HUES6 (cell line): ENCODE results near the gene HOXB1.

ENCODE experiments used
- H3K27ac ChIP-seq: 2 replicates; pipeline ENCODE4 v1.7.0; 2013; ENCODE audit warnings: low read depth, mild to moderate bottlenecking, low read length, inconsistent platforms
- H3K27me3 ChIP-seq: 2 replicates; pipeline ENCODE4 v1.6.1; 2013; ENCODE audit warnings: low read length; ENCODE audit not compliant: control insufficient read depth, insufficient read depth
- H3K36me3 ChIP-seq: 2 replicates; pipeline ENCODE4 v1.6.1; 2013; ENCODE audit warnings: low read length; ENCODE audit not compliant: control insufficient read depth, insufficient read depth
- H3K4me1 ChIP-seq: 2 replicates; pipeline ENCODE4 v1.6.1; 2013; ENCODE audit warnings: low read length; ENCODE audit not compliant: control insufficient read depth, insufficient read depth
- H3K4me3 ChIP-seq: 2 replicates; pipeline ENCODE4 v1.5.1; 2013; ENCODE audit warnings: low read depth, low read length
- H3K9ac ChIP-seq: one replicate; pipeline ENCODE4 v1.6.1; 2013; ENCODE audit warnings: mild to moderate bottlenecking, low read length
- H3K9me3 ChIP-seq: 2 replicates; pipeline ENCODE4 v1.6.1; 2013; ENCODE audit warnings: low read depth, low read length; ENCODE audit not compliant: control insufficient read depth, insufficient read depth

Gene HOXB1

DNA sequence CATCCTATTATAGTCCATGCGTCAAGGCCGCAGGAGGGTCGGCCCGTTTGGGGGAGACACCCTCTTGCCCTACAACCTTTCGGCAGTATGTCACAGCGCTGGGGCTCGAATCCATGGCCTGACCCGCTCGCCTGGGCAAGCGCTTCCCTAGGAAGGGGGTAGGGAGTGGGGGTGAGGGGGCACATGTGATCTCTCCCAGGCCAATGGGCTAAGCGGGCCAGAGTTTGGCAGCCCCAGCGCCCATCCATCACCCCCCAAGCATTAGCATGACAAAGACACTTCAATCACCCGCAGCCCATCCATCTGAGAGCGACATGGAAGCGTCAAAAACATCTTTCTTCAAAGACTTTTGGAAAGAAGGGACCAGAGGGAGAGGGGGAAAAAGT is at the start of gene HOXB1:
Gene HOXB1 (minus strand): TSS at position 125 of the 386 bp plus-strand sequence. CDS start 107 bp downstream, at position 18.
- peak within 1 kb of the TSS; percentile 64 for H3K9ac ChIP-seq
- H3K36me3 ChIP-seq = no peaks in the 10 kb centered on the region
- H3K9me3 ChIP-seq = no peaks in the 10 kb centered on the region
- H3K27ac ChIP-seq = no peak within 1 kb of the TSS
- peak within 1 kb of the TSS; percentile 47 for H3K4me3 ChIP-seq
- peaks cover 82% of the 10 kb centered on the region for H3K27me3 ChIP-seq
- peaks cover 67% of the 10 kb centered on the region for H3K4me1 ChIP-seq

DNA sequence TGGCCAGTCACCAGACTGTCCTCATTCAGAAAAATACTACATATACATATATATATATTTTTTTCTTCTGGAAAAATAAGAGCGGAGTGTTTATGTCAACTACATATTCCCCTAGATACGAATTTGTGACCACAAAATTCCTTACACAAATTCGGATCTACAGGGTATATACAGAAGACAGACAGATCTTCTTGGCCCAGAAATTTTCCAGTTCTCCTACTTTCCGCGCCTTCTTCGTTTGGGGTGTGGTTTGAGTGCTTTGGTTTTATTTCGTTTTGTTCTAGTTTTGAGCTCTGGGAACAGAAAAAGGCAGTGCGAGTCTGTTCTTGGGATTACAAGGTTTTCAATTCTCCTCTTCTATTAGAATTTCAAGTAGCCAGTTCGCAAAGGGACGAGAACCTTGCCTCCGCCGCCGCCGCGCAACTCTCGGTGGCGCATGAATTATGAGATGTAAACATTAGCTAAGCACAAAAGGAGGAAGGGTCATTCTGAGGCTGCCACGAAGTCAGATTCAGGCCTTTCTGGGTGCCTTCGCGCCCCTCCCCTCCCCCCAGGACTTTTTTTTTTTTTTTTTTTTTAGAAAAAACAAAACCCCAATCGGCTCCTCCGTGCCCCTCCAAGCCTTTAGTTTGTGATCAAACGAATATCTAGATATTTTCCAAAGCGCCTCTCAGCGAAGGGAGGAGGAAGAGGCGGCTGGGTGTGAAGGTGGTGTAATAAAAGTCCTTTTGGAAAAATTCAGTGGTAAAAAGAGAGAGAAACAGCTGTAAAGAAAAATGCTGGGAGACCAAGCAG is 49.1 kb upstream of the HOXB1 start:
- H3K27me3 ChIP-seq = peaks cover 100% of the 10 kb centered on the region
- H3K4me3 ChIP-seq = peak overlapping the region; percentile 60; the same call in 1 of the 2 replicates
- H3K9me3 ChIP-seq = no peaks in the 10 kb centered on the region
- H3K9ac ChIP-seq = peak overlapping the region; percentile 91
- no peaks in the 10 kb centered on the region; the same call in 1 of the 2 replicates for H3K36me3 ChIP-seq
- H3K27ac ChIP-seq = no peak overlapping the region; the same call in 1 of the 2 replicates
- H3K4me1 ChIP-seq = peaks cover 25% of the 10 kb centered on the region

DNA sequence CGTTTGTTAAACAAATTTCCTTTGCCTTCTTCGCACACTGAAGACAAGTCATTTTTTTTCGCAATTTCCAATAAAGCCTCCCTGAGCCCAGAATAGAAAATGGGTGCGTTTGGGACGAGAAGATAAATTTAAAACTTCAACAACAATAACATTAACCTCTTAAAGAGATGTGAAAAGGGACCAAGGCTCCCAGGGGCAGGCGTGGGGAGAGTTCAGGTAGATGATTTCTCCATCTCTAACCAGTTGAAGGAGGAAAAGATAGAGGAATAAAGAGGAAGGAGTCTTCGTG is 48.6 kb upstream of the HOXB1 start:
- Histone ChIP-seq H3K36me3 (no peaks in the 10 kb centered on the region; the same call in 1 of the 2 replicates), H3K4me1 (peaks cover 26% of the 10 kb centered on the region; the same call in 1 of the 2 replicates), H3K27ac (no peak overlapping the region), H3K4me3 (peak overlapping the region; percentile 60; the same call in 1 of the 2 replicates), H3K9ac (peak overlapping the region; percentile 91), H3K9me3 (no peaks in the 10 kb centered on the region), H3K27me3 (peaks cover 100% of the 10 kb centered on the region)

DNA sequence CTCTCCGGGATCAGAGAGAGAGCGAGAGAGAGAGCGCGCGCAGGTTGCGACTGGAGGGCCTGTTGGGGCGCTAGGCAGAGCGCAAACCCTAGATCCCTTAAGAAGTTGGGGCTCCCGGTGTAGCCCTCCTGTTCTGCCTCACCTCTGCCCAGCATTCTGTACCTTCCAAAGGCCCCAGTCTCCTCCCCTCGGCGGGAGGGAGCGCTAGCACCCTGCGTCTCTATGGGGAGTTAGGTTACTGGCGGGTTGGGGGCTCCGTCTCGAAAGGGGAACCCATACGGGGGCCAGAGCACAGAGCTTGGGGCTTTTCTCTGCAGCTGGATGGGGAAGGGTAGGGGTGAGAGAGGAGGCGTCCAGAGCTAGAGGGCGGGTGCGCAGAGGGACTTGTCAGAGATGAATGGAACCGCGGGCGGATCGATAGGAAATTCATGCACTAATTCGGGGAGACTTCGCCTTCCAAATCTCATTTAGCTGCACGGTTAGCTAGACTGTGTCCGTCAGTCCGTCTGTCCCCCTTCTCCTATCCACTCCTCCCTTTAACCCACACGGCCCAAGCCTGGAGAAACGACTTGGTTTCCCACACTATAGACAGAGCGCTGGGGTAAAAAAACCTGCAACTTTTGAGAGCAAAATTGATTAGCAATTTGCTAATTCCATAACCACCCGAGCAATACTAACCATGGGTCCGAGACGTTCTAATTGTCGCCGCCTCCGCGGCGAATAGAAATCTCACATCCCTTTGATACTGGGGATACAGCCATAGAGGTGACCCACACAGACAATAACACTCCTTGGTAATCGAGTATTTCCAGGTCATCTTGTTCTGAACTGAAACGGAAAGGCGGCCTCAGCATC is 48.0 kb upstream of the HOXB1 start:
- peaks cover 32% of the 10 kb centered on the region; the same call in 1 of the 2 replicates for H3K4me1 ChIP-seq
- H3K27ac ChIP-seq = no peak overlapping the region; the same call in 1 of the 2 replicates
- H3K9me3 ChIP-seq = no peaks in the 10 kb centered on the region
- H3K4me3 ChIP-seq = peak overlapping the region; percentile 60
- peak overlapping the region; percentile 91 for H3K9ac ChIP-seq
- peaks cover 100% of the 10 kb centered on the region for H3K27me3 ChIP-seq
- H3K36me3 ChIP-seq = no peaks in the 10 kb centered on the region; the same call in 1 of the 2 replicates

DNA sequence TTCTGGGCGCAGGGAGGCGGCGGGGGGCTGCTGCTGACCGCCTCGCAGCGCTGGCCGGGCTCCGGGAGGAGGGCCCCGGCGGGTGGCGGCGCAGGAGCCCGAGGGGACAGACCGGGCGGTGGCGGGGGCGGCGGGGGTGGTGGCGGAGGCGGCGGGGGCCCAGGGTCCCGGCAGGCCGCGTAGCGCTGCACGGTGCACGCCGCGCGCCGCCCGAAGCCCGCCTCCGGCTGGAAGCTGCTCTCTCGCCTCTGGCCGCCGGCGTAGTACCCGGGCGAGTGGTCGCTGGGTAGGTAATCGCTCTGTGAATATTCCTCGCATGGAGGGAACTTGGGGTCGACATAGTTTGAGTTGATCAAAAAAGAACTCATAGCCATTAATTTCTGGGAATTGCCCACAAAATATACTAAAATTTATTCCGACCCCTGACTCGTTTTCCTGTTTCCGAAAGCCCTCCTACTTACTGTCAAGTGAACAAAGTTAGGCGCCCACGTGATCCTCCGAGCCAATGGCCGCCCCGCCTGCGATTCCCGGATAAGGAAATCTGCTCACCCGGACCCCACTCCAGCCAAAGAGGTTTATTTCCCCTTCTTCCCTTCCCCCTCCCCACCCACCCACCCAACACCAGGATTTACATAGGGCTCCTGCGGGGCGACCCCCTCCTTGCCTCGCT is 47.3 kb upstream of the HOXB1 start, which contains the start of gene HOXB4:
Gene HOXB4 (minus strand): TSS at position 405 of the 670 bp plus-strand sequence. CDS start 31 bp downstream, at position 374.
- peaks cover 100% of the 10 kb centered on the region for H3K27me3 ChIP-seq
- H3K9ac ChIP-seq = peak within 1 kb of the TSS; percentile 91
- peaks cover 38% of the 10 kb centered on the region; the same call in 1 of the 2 replicates for H3K4me1 ChIP-seq
- H3K27ac ChIP-seq = no peak within 1 kb of the TSS; the same call in 1 of the 2 replicates
- peak within 1 kb of the TSS; percentile 60 for H3K4me3 ChIP-seq
- no peaks in the 10 kb centered on the region for H3K36me3 ChIP-seq
- no peaks in the 10 kb centered on the region for H3K9me3 ChIP-seq

- Histone ChIP-seq H3K9ac (peak overlapping the region; percentile 79), H3K36me3 (no peaks in the 10 kb centered on the region), H3K4me3 (peak overlapping the region; percentile 45; the same call in 1 of the 2 replicates), H3K27ac (no peak overlapping the region; the same call in 1 of the 2 replicates), H3K27me3 (peaks cover 100% of the 10 kb centered on the region), H3K4me1 (peaks cover 44% of the 10 kb centered on the region; the same call in 1 of the 2 replicates), H3K9me3 (no peaks in the 10 kb centered on the region)
Observed at GRCh38 chr17:48577330-48577945, 46.6 kb upstream of the HOXB1 start.

DNA sequence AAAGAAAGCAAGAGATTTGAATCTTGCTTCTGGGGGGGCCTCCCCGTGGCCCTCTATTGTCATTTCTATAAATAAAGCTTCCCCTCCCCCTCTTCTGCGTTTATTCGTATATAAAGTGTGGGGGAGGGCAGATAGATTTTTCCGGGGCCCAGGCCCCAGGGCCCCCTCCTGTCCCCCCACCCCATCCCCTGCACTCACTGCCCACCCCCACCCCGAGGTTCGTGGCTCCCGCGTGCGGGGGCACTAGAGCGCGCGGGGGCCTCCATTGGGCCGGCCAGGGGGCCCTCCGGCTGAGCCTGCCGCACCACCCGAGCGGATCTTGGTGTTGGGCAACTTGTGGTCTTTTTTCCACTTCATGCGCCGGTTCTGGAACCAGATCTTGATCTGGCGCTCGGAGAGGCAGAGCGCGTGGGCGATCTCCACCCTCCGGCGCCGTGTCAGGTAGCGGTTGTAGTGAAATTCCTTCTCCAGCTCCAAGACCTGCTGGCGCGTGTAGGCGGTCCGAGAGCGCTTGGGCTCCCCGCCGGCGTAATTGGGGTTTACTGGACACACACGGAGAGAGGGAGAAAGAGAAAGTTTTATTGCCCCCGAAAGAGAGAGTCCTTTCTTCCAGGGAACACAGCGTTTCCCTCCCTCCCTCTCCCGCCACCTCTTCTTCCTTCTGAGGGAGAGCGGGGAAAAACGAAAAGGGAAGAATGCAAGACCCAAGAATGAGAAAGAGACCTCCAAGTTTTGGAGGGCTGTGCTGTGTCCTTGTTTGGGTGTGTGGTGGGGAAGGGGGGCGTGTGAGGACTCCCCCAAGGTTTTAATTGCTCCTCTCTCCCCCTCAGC is 45.9 kb upstream of the HOXB1 start:
- peaks cover 45% of the 10 kb centered on the region; the same call in 1 of the 2 replicates for H3K4me1 ChIP-seq
- peak overlapping the region; percentile 45; the same call in 1 of the 2 replicates for H3K4me3 ChIP-seq
- H3K27me3 ChIP-seq = peaks cover 100% of the 10 kb centered on the region
- H3K36me3 ChIP-seq = no peaks in the 10 kb centered on the region
- H3K9ac ChIP-seq = peak overlapping the region; percentile 79
- H3K9me3 ChIP-seq = no peaks in the 10 kb centered on the region
- no peak overlapping the region; the same call in 1 of the 2 replicates for H3K27ac ChIP-seq

DNA sequence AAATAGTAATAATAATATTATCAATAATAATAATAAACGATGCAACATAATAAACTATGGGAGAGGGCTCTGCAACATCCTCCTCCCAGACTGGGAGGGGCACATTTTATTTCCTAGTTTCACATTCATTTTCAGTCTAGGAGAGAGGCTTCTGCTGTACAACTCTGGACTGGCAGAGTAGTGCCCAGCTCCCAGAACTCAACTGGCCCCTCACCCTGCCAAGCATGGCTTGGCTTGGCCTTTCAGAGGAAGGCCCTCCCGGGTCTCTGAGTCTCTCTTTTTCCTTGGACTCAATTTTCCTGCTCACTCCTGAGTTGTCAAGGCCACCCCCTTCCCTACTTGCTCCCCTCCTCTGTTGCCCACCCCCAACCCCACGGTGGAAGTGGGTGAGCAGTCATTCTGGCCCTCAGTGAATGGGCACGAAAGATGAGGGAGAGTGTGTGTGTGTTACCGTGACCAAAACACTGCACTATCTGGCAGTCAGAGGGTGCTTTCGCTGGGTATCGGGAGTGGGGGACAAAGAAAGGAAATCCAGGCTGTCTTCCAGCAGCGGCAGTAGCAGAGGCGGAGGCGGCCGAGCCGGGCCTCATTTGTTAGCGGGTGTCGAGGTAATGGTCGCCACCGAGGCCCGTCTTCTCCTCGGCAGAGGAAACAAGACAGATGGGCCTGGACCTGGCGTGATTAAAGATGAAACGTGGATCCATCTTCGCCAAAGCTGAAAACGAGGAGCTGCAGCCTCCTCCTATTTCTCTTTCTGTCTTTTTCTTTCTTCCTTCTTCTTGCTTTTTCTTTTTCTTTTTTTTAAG is 45.1 kb upstream of the HOXB1 start:
- peaks cover 100% of the 10 kb centered on the region for H3K27me3 ChIP-seq
- H3K9ac ChIP-seq = peak overlapping the region; percentile 73
- H3K27ac ChIP-seq = no peak overlapping the region; the same call in 1 of the 2 replicates
- no peaks in the 10 kb centered on the region for H3K36me3 ChIP-seq
- peak overlapping the region; percentile 27; the same call in 1 of the 2 replicates for H3K4me3 ChIP-seq
- peaks cover 49% of the 10 kb centered on the region for H3K4me1 ChIP-seq
- no peaks in the 10 kb centered on the region for H3K9me3 ChIP-seq

DNA sequence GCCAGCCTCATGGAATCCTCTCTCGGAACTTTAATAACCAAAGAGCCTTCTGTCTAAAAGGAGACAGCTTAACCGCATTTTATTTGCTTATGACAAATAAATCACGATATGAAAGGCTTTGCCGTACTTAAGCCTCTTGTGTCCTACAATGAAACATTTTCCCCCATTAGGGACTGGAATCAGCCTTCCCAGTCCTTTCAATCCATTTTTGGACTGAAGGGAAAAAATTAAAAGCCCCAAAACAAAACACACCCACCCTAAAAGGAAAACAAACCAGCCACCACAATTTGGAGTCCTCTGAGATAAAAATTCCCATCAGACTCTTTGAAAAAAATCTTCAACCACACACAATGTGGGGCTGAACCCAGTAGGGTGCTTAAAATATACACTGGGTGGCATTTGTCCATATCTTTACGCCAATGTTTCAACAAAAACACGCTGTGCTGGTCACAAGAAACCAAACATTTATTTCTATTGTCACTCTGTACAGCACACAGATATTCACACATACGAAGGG is 44.3 kb upstream of the HOXB1 start:
- Histone ChIP-seq H3K9ac (peak overlapping the region; percentile 76), H3K36me3 (no peaks in the 10 kb centered on the region), H3K27ac (no peak overlapping the region; the same call in 1 of the 2 replicates), H3K9me3 (no peaks in the 10 kb centered on the region), H3K4me1 (peaks cover 57% of the 10 kb centered on the region), H3K27me3 (peaks cover 100% of the 10 kb centered on the region), H3K4me3 (no peak overlapping the region)
